Nephron (organoid): ENCODE measurements around the gene RITA1.
A peak's percentile ranks its signal among the peaks of the same experiment; 100 is the strongest.

ENCODE experiments used
- H3K27ac Mint-ChIP-seq, 3 experiments: 2 replicates each; pipeline ENCODE4 v1.8.0; 2020; ENCODE audit warnings: mixed read lengths in 3 of 3, mild to moderate bottlenecking in 2 of 3, moderate library complexity in 1 of 3
- H3K27me3 Mint-ChIP-seq: 2 replicates; pipeline ENCODE4 v1.8.0; 2021; ENCODE audit warnings: low read depth, mild to moderate bottlenecking, moderate library complexity, mixed read lengths
- H3K36me3 Mint-ChIP-seq: 2 replicates; pipeline ENCODE4 v1.8.0; 2020; ENCODE audit warnings: low read depth, mixed read lengths
- H3K4me1 Mint-ChIP-seq: 2 replicates; pipeline ENCODE4 v1.8.0; 2020; ENCODE audit warnings: mixed read lengths
- H3K4me3 Mint-ChIP-seq, 3 experiments: 2 replicates each; pipeline ENCODE4 v1.8.0; 2020; ENCODE audit warnings: mild to moderate bottlenecking in 3 of 3, mixed read lengths in 3 of 3, moderate library complexity in 2 of 3
- H3K9me3 Mint-ChIP-seq: 2 replicates; pipeline ENCODE4 v1.8.0; 2020; ENCODE audit warnings: mixed read lengths
- TF ChIP-seq, protein P1 (sequence below), 3 experiments: fragments of 200-600 bp; sonication (generic); IDR thresholded peaks; one replicate each; pipeline ENCODE4 v1.5.0; 2021; ENCODE audit warnings: antibody characterized with exemption in 3 of 3; ENCODE audit not compliant: unreplicated experiment in 3 of 3

RITA1 gene

DNA sequence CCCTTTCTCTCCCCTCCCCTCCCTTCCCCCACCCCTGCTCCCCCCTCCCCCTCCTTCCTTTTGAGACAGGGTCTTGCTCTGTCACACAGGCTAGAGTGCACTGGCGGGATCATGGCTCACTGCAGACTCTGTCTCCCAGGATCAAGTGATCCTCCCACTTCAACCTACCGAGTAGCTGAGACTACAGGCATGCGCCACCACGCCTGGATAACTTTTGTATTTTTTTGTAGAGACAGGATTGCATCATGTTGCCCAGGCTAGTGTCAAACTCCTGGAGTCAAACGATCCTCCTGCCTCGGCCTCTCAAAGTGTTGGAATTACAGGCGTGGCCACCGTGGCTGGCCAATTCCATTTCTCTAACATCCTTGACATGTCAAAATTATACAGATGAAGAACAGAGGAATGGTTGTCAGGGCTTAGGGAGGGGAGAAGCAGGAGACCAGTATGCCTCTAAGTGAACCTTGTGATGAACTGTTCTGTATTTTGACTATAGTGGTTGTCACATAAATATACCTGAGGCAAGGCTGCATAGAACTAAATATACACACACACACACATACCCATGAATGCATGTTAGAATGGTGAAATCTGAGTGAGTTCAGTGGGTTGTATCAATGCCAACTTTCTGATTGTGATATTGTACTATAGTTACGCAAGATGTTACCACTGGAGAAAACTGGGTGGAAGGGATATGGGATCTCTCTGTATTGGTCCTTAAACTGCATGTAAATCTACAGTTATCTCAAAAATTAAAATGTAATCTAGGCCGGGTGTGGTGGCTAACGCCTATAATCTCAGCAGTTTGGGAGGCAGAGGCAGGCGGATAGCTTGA is 39.6 kb upstream of the RITA1 start:
- Mint-ChIP-seq H3K27ac (no peak overlapping the region), H3K4me3 (no peak overlapping the region), H3K36me3 (no peaks in the 10 kb centered on the region), H3K9me3 (peaks cover 11% of the 10 kb centered on the region), H3K4me1 (peaks cover 4% of the 10 kb centered on the region), H3K27me3 (peaks cover 26% of the 10 kb centered on the region)
- TF ChIP-seq, protein P1, sequence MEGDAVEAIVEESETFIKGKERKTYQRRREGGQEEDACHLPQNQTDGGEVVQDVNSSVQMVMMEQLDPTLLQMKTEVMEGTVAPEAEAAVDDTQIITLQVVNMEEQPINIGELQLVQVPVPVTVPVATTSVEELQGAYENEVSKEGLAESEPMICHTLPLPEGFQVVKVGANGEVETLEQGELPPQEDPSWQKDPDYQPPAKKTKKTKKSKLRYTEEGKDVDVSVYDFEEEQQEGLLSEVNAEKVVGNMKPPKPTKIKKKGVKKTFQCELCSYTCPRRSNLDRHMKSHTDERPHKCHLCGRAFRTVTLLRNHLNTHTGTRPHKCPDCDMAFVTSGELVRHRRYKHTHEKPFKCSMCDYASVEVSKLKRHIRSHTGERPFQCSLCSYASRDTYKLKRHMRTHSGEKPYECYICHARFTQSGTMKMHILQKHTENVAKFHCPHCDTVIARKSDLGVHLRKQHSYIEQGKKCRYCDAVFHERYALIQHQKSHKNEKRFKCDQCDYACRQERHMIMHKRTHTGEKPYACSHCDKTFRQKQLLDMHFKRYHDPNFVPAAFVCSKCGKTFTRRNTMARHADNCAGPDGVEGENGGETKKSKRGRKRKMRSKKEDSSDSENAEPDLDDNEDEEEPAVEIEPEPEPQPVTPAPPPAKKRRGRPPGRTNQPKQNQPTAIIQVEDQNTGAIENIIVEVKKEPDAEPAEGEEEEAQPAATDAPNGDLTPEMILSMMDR (IDR thresholded peaks at IDR 0.05; ENCODE audit: unreplicated experiment in 3 of 3) = no peak

DNA sequence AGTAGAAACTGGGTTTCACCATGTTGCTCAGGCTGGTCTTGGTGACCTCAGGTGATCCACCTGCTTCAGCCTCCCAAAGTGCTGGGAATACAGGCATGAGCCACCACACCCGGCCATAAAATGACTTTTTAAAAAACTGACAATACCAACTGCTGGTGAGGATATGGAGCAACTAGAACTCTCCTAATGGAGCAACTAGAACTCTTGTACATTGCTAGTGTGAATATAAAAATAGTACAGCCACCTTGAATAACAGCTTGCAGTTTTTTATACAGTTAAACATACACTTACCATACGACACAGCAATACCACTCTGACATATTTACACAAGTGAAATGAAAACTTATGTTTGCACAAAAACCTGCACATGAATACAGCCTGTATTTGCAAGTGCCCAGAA is 38.5 kb upstream of the RITA1 start:
- Mint-ChIP-seq H3K27me3 (peaks cover 34% of the 10 kb centered on the region), H3K9me3 (peaks cover 11% of the 10 kb centered on the region), H3K36me3 (no peaks in the 10 kb centered on the region), H3K27ac (no peak overlapping the region), H3K4me1 (peaks cover 5% of the 10 kb centered on the region), H3K4me3 (no peak overlapping the region)
- TF ChIP-seq, protein P1 (IDR thresholded peaks at IDR 0.05; ENCODE audit: unreplicated experiment in 3 of 3) = no peak

DNA sequence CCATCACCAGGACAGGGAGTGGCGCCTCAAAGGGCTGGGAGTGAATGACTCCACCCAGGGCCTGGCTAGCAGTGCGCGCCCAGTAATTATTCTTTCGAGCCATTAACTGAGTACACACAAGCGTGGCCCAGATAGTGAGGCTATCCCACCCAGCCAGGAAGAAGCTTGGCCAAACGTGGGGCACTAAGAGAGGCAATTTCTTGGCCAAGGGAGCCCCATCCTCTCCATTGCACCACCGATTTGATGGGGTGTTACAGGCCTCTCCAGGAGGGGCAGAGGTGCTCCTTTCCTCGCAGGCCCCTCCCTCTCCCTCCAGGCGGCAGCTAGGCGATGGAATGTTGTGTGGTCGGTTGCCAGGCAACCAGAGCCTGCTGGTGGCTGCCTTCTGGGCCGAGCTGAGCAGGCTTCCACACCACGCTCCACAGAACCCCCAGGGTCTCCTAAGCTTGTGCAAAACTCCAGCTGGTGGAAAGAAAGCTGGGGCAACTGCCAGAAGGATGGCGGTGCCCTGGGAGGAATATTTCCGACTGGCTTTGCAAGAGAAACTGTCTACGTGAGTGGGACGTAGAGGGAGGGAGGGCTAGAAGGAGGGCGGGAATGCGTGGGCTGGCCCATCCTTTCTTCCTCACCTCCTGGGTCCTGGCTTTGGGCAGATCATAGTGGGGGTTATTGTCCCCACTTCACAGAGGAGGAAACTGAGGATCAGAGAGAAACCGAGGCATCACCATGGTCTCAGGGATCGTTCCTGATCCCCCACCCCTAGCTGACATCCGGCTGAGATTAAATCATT is 36.0 kb upstream of the RITA1 start, which contains the start of gene CFAP73:
Gene CFAP73, plus strand, starts transcription at position 364 of the 790 bp plus-strand sequence. Its CDS starts 134 bp downstream, at position 498.
- Mint-ChIP-seq H3K27me3 (peaks cover 58% of the 10 kb centered on the region), H3K9me3 (peaks cover 11% of the 10 kb centered on the region), H3K4me1 (peaks cover 10% of the 10 kb centered on the region), H3K36me3 (no peaks in the 10 kb centered on the region), H3K27ac (peak within 1 kb of the TSS in 1 of 3 experiments; percentile 59), H3K4me3 (peak within 1 kb of the TSS in 1 of 3 experiments; percentile 8)
- TF ChIP-seq, protein P1 (IDR thresholded peaks at IDR 0.05; ENCODE audit: unreplicated experiment in 3 of 3) = no peak

DNA sequence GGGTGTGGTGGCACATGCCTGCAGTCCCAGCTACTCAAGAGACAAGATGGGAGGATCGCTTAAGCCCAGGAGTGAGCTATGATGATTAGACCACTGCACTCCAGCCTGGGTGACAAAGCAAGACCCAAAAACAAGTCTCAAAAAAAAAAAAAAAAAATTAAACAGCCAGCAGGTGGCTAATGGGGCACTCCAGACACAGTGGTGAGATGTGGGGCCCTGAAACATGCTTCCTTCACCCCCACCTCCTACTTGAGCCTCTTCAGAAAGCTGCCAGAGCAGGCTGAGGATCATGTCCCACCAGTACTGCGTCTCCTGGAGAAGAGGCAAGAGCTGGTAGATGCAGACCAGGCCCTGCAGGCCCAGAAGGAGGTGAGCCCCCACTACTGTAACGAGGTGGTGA is 33.9 kb upstream of the RITA1 start:
- H3K27me3 Mint-ChIP-seq = peaks cover 72% of the 10 kb centered on the region
- H3K9me3 Mint-ChIP-seq = peaks cover 5% of the 10 kb centered on the region
- TF ChIP-seq, protein P1 (IDR thresholded peaks at IDR 0.05; ENCODE audit: unreplicated experiment in 3 of 3) = no peak
- H3K4me1 Mint-ChIP-seq = peaks cover 10% of the 10 kb centered on the region
- peak overlapping the region in 2 of 3 experiments; percentile 64 to 74 for H3K4me3 Mint-ChIP-seq
- H3K27ac Mint-ChIP-seq = no peak overlapping the region
- no peaks in the 10 kb centered on the region for H3K36me3 Mint-ChIP-seq

DNA sequence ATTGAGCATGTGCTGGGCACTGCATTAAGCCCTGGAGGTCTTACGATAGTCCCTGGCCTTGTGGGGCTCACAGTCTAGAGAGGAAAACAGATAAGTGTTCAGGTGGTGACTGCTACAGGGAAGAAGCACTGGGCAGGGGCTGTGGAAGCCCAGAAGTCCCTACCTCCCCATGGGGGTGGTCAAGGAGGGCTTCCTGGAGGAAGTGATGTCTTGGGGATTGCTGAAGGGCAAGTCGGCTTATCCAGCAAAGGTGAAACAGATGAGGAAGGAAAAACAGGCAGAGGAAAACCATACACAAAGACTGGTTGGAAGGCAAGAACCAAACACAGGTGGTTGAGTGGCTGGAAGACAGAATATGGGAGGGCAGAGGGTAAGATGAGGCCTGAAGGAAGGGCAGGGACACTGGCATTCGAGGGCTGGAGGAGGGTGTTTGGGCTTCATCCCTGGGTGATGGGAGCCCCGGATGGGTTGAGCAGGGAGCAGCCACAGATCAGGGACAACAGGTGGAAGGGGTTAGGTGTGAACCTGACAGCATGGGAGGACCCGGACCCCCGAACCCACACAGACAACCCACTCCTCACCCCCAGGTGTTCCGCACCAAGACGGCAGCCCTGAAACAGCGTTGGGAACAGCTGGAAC is 33.2 kb upstream of the RITA1 start:
- Mint-ChIP-seq H3K27me3 (peaks cover 72% of the 10 kb centered on the region), H3K36me3 (peaks cover 5% of the 10 kb centered on the region), H3K4me1 (peaks cover 10% of the 10 kb centered on the region), H3K9me3 (peaks cover 3% of the 10 kb centered on the region), H3K4me3 (peak overlapping the region; percentile 35 to 74 (median 64)), H3K27ac (no peak overlapping the region)
- TF ChIP-seq, protein P1 (IDR thresholded peaks at IDR 0.05; ENCODE audit: unreplicated experiment in 3 of 3) = no peak
